GM18519 (cell line): ENCODE data around the gene SPEN.

ENCODE experiments used
- ATAC-seq: cut with Tn5 transposase; IDR thresholded peaks from one replicate; pipeline ENCODE4 v1.9.1; 2021; ENCODE audit warnings: mild to moderate bottlenecking, moderate library complexity; ENCODE audit not compliant: unreplicated experiment, low FRiP score

Gene SPEN

GRCh38 chr1:15852036-15852827, 4.7 kb downstream of the SPEN start:
- no peak for ATAC-seq

- ATAC-seq = no peak
Measured at GRCh38 chr1:15852828-15853302, 5.4 kb downstream of the SPEN start.

- ATAC-seq = no peak
Measured at GRCh38 chr1:15856888-15857287, 9.4 kb downstream of the SPEN start.

- ATAC-seq = no peak
Measured at GRCh38 chr1:15858069-15858670, 10.7 kb downstream of the SPEN start.

- ATAC-seq = no peak
Measured at GRCh38 chr1:15858672-15859372, 11.3 kb downstream of the SPEN start.

GRCh38 chr1:15863156-15863901, 15.8 kb downstream of the SPEN start:
- ATAC-seq = no peak

GRCh38 chr1:15866721-15867201, 19.3 kb downstream of the SPEN start:
- no peak for ATAC-seq

GRCh38 chr1:15867288-15867687, 19.8 kb downstream of the SPEN start:
- no peak for ATAC-seq

- ATAC-seq = no peak
Measured at GRCh38 chr1:15869413-15869812, 21.9 kb downstream of the SPEN start.

GRCh38 chr1:15870421-15870820, 22.9 kb downstream of the SPEN start:
- ATAC-seq = no peak

- ATAC-seq = no peak
Measured at GRCh38 chr1:15874471-15874870, 27.0 kb downstream of the SPEN start.

- no peak for ATAC-seq
Measured at GRCh38 chr1:15876357-15877055, 29.0 kb downstream of the SPEN start.

- no peak for ATAC-seq
Measured at GRCh38 chr1:15881961-15882360, 34.5 kb downstream of the SPEN start.

GRCh38 chr1:15882665-15883064, 35.2 kb downstream of the SPEN start:
- ATAC-seq = no peak

GRCh38 chr1:15883326-15883725, 35.8 kb downstream of the SPEN start:
- ATAC-seq = no peak

- no peak for ATAC-seq
Measured at GRCh38 chr1:15884477-15884876, 37.0 kb downstream of the SPEN start.

GRCh38 chr1:15885269-15885668, 37.8 kb downstream of the SPEN start:
- no peak for ATAC-seq

- ATAC-seq = no peak
Measured at GRCh38 chr1:15885701-15886610, 38.4 kb downstream of the SPEN start.

GRCh38 chr1:15886611-15887167, 39.2 kb downstream of the SPEN start:
- no peak for ATAC-seq
